T follicular helper cell (primary cell): Measurements from ENCODE around the gene TATDN2.
"Not testable (repeated sequence)": the region's sequence is repeated elsewhere in the genome, so short reads cannot be mapped to it uniquely, and the experiment has no call there.

Source experiments
- DNase-seq: peaks from one replicate; pipeline ENCODE4 v3.0.0-alpha.2; 2020; ENCODE audit warnings: low read depth

Gene TATDN2

DNA sequence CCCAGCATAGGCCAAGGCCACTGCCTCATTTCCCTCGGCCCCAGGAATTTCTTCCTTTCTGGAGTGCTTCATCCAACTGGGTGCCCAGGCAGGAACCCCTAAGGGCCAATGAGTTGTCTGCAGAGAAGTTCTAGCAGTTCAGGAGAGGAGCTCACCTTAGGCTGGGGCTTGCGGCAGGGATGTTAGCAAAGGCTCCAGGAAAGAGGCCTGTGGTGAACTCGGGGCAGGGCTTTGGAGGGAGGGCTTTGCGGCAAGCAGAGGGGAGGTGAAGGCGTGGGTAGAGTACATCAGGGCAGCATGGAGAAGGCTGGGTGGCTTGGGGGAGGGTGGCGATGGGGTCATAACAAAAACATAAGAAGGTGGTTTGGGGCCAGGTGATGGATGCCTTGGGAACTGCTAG, 43.4 kb downstream of the TATDN2 start:
- no peak for DNase-seq

DNA sequence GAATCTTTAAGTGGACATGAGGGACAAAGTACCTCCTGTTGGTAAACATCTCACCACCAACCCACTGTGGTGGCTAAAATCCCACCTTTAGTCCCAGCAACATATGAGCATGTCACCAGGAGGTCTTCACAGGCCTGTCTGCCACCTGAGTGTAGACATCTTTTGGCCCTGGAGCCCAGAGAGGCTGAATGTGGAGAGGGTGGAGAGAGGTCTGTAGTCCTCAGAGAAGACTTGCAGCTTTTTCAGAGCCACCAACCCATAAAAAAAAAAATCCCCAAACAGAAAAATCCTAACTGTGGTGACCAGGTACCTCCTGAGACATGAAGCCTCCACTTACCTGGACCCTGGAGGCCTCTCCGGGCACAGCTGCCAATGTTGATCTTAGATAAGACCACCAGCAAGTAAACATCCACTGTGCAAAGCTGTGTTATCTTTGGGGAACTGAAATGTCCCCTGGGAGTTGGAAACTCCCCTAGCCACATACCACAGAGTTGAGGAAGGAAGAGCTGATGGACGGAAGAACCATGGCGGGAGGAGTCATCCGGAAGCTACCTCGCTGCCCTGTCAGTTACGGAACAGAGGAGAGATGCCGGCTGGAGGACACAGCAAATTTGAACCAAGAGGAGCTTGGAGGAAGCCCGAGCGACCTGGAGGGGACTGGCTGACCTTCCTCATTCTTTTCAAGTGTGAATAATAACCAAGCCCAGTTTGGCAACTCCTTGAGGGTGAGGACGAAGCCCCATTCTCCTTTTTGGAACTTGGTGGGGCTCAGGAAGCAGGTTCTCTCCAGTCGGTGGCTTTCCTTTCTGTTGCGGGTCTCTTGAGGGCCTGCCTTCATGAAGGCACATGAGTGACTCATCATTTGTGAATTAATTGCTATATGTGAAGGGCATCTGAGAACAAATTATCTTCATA, 44.5 kb downstream of the TATDN2 start, which contains the start of gene GHRL:
Gene GHRL (minus strand): TSS at position 443 of the 915 bp plus-strand sequence. CDS start 2,767 bp downstream, outside the sequence.
- no peak for DNase-seq

DNA sequence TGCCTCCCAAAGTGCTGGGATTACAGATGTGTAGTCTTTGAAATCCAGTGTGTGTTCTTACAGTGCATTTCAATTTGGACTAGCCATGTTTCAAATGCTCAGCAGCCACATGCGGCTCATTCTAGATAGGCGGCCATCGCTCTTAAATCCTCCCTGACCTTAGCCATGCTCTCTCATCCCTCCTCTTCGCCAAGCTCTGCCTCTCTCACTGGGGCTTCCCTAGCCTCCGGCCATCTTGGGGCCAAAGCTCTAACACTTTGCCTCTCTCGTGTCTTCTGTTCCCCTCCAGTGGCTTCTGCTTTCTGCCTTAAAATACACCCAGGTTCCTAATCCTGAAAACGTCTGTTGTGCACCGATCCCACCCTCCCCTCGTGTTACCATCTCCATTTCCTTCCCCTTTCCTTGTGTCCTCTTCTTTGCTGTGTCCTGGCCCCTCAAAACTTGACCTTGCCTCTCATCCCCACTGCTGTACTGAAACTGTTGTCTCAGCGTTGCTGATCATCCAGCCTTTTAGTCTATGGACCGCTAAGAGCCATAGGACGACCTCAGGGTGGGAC, 45.8 kb downstream of the TATDN2 start:
- no peak for DNase-seq

DNA sequence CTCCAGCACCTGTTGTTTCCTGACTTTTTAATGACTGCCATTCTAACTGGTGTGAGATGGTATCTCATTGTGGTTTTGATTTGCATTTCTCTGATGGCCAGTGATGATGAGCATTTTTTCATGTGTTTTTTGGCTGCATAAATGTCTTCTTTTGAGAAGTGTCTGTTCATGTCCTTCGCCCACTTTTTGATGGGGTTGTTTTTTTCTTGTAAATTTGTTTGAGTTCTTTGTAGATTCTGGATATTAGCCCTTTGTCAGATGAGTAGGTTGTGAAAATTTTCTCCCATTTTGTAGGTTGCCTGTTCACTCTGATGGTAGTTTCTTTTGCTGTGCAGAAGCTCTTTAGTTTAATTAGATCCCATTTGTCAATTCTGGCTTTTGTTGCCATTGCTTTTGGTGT, 49.8 kb downstream of the TATDN2 start:
- DNase-seq, result not testable (repeated sequence)

DNA sequence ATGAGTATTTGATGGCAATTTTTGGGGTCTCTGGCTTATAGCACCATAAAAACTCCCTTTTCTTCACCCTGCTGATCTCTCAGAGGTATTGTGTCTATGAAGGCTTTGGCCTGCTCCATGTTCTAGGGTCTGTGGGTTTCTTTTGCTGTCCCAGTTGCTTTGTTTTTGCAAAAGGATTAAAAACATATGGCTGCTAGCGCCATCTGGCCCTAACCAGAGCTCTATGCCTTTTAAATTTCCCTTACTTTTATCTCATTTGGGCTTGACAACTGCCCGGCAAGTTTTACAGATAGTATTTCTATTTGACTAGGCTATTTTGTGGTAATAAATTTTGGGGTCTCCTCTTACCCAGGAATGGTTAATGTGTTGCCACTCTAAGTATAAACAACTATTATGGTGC, 50.9 kb downstream of the TATDN2 start:
- DNase-seq, result no peak

DNA sequence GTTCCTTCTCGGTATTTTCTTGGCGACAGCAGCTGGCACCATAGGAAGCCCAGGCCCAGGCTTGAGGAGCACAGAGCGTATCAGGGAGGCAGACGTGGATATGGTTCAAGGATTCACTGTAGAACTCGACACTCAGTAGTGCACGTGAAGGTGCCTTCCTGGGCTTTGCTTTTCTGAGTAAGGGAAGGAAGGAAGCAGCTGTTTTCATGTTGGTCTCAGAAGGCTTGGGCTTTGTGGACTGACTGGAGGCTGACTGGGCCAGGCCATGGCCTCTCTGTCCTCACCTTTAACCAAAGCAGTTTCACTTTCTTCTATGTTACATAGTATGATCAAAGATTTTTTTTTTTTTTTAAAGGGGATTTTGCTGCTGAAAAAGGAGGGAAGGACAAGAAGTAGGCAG, 51.4 kb downstream of the TATDN2 start:
- no peak for DNase-seq

DNA sequence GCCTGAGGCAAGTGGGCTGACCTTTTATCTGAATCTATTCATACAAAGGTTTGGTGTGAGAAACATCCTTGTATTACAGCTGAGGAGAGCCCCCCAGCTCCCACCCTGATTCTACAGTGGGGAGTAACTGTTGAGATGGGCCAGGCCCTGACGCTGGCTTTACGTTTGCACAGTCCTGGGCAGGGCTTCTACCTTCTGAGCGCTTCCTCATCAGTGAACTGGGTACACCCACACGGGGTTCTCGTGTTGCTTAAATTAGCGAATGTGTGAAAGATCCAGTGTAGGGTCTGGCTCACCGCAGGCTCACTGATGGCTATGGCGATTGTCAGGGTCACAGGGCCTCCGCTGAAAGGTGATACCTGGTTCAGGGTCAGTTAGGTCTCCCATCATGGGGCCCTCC, 51.8 kb downstream of the TATDN2 start:
- no peak for DNase-seq

DNA sequence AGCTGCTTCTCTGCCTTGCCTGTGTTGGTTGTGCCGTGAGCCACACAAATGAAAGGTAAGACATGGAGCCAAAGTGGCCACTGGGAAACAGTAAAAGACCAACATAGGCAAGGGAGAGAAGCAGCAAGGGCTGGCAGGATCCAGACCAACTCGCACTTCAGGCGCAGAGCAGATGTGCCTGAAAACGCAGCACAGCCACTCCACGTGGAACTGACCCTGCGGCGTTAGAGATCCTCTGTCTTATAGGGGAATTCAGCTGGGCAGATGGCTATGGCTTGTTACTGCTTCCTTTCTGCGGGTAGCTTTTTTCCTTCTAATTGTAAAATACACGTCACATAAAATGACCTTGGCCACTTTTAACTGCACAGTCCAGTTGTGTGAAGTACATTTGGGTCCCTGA, 54.8 kb downstream of the TATDN2 start:
- DNase-seq, result no peak

DNA sequence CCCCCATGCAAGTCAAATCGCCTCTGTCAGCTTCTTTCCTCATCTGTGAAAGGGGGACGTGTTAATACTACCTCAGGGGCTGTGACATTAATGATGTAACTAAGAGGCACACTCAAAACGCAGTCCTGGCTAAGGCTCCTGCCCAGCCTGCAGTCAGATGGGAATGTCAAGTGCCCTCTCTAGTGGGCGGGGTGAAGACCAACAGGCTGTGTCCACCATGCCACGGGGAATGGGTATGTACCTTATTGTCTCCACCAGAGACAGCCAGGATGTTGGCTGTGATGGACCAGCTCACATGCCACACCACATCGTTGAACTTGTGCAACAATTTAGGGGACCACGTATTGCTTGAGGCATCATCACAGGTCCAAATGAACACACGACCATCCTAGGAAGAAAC, 55.5 kb downstream of the TATDN2 start:
- DNase-seq, result no peak

DNA sequence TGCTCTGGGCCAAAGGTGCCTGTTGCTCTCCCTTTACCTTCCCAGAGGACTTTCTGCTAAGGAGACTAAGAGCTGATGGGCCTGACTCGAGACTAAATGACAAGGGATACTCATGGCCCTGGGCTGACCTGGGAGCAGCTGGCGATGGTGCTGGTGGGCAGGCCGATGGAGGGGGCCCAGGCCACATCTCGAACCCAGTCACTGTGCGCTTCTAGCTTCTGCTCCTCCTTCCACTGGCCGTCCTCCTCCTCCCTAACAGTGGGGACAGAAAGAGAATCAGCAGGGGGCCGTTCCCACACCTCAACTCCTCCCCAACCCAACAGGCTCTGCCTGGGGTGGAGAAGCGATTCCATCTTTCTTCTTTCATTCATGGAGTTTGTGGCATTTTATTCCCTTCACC, 56.6 kb downstream of the TATDN2 start:
- no peak for DNase-seq

DNA sequence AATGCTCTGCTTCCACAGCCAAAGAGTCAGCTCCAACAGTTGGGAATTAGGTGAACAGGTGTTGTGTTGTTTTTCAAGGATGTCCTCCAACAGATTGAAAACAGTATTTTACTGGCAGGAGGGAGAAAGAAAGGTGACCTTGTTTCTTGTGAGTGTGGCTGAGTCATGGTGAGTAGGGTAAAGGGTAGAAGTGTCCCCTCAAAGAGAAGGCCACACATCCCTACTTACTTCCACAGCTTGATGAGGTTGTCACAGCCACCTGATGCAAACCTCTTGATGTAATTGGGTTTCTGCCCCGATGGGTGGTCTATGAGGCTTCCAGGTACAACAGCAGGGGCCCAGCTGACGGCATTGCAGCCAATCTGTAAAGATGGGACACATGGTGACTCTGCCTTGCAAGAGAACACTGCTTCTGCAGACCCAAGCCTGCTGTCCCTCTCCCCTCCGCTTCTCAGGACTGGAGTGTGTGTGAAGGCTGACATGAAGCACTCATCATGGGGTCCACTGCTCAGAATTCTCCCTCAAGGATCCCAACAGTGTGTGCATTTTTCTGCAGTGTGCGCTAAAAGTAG, 57.2 kb downstream of the TATDN2 start:
- no peak for DNase-seq

DNA sequence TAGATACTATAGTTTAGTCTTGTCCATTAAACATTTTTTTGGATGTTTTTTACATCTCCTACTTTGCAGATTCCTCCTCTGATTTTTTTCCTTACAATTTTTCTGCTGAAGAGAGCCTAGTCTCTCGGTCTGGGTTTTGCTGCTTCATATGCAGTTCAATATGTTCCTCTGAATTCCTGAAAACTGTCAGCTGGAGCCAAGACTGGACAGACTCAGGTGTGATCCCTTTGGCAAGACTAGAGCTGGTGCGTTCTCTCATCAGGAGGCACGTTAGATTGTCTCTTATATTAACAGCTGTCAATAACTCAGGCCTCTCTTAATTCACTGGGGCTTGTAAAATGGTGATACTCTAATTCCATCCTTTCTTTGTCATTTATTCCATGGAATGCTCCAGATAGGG, 57.9 kb downstream of the TATDN2 start:
- DNase-seq, result no peak

DNA sequence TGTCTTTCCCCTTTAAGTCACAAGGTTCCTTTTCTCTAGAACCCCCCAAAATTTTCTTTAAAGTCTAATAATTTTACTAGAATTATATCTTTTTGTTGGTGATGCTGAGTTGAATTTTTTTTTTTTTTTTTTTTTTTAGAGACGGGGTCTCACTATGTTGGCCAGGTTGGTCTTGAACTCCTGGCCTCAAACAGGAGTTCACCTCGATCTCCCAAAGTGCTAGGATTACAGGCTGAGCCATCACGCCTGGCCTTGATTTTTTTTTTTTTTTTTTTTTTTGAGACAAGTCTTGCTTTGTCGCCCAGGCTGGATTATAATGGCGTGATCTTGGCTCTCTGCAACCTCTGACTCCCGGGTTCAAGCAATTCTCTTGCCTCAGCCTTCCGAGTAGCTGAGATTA, 60.4 kb downstream of the TATDN2 start:
- no peak for DNase-seq

DNA sequence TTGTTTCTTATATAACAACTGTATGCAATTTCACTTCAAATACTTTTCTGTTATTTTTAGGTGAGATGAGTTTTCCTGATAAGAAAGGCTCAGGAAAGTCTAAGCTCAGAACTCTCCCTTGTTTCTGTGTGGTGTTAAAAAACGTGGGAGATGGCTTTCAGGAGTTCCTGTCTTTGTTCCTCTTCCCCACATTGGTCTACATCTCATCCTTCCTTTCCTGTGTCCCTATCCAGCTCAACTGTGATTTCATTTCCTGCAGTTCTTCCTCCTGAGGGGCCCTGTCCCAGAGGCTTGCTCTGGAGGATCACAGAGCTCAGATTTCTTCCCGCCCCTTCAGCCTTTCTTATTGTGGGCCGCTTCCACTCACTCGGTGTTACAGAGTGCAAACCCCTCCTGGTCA, 61.5 kb downstream of the TATDN2 start:
- DNase-seq, result no peak

DNA sequence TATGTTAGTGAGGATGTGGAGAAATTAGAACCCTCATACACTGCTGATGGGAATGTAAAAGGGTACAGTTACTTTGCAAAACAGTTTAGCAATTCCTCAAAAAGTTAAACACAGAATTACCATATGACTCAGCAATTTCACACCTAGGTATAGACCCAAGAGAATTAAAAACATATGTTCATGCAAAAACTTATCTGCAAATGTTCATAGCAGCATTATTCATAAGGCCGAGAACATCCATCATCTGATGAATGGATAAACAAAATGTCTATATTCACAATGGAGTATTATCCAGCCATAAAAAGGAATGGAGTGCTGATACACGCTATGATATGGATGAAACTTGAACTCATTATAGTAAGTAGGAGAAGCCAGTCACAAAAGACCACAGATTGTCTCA, 62.3 kb downstream of the TATDN2 start:
- no peak for DNase-seq

DNA sequence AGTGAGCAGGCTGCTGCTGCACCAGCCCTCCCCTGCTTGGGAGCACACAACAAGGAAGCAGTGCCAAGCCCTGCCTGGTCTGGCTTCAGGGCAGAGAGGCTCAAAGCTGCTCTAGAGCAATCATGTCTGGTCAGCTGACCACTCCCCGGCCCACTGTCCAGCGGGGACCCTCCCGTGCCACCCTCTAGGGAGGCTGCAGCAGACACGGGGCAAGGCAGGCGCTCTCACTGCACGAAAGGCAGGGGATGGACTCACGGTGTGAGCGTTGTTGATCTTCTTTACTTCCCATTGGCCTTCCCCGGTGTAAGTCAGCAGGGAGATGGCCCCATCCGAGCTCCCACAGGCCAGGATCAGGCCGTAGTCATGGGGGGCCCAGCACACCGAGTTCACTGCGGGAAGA, 63.5 kb downstream of the TATDN2 start:
- DNase-seq, result no peak

DNA sequence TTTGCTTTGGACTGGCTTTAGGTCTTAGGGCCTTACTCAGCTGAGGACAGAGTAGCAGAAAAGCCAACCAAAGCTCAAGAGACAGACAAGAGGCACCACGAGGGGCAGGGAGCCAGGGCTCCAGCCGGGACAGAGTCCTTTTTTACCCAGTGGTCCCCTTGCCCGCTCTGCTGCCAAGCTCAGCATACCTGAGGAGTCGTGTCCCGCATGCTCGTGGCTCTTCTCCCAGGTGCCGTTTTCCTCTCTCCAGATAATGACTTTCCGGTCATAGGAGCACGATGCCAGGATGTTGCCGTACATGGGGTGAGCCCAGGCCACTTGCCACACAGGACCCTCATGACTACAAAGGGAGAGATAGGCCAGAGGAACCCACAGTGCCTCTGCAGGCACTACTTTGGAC, 64.1 kb downstream of the TATDN2 start:
- no peak for DNase-seq

DNA sequence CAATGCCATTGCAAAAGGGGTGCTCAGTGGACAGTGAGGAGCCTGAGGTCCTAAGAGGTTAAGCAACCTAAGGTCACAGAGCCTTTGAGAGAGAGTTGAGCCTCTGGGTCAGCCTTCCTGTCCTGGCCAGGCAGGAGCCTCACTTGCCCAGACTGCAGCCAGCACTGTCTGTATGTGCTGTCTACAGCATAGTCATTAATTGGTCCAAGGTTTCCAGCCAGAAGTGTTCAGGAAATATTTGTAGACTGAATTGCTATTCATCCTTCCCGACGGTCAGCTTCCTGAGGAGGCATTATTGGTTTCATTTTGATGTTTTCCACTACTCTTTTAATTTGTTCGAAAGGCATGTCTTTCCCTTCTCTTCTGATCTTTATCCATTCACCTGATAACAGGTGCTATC, 64.6 kb downstream of the TATDN2 start:
- DNase-seq, result no peak

DNA sequence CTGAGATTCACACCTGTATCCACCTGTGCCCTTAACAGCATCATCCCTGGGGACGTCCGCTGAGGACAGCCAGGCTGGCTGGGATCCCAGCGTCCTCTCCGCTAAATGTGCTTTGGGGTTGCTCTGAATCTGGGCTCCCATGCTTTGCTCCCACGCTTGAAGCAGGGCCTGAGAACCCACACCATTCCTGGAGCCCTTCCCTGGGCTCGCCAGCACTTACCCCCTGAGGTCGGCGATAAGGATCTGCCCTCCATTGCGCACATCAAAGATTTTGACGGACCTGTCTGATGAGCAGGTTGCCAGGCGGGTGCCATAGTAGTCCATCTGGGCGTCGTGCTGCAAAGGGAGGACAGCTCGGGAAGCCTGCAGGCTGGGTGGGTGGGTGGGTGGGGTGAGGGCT, 66.8 kb downstream of the TATDN2 start:
- DNase-seq, result no peak

DNA sequence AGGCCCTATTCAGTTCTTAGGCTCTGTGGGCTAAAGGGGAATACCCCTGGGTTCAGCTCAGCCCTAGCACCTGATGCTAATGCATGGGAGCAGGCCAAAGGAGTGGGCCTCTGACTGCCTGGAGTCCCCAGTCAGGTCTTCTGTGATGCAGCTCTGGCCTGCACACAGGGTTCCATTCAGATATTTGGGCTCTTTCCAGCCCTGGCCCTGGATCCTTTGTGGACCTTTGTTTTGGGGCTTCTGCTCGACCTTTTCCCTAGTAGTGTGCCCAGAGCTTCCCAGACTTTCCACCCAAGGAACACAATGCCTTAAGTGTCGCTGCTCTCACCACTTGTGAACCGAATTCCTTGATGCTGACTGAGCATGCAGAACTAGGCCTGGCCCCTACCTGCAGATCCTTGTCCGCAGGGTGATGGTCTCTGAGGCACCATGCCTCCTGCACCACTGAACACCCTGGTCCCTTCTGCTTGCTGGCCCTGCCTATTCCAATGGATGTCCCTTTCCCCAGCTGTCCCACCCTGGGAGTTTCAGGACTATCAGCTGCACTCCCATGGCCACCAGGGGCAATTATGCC, 67.6 kb downstream of the TATDN2 start:
- DNase-seq, result no peak

DNA sequence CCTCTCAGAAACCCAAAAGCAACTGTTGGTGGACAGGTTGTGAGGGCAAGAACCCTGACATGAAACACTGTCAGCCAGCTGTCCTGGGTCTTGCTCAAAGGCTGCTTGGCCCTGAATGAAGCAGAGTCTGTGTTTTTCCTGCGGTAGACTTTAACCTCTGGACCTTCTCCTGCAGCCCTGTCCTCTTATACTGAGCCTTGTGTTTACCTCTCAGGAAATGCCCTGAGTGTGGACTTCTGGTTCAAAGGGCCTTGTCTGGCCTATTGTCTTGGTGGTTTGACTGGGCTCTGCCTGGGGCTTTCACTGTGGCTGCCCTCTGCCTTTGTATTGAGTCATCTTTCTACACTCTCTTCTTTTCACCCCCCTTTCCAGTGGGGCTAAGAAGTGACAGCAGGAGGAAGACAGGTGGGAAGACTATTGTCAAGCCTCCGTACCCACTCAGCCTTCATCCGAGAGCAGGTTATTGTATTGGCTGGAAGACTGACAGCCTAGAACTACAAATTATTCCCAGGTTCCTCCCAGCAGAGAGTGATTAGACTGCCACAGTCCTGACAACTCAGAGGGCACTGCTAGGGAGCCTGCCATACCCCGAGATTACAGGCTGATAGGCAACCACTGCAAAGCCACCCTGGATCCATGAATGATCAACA, 69.2 kb downstream of the TATDN2 start:
- no peak for DNase-seq

DNA sequence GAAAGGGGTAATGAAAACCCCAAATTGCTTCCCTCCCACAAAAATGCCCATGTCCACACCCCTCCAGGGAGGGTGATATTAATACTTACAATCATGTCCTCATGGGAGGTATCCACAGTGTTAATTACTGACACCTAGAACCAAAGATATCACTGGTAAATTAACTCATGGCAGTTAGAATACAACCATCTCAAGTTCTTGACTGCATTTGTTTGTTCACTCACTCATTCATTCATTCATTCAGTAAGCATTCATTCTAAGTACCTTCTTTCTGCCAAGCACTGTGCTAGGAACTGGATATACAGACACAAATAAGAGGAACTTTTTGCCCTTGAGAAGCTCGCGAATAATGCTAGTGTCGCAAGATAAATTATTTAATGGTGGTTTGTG, 69.7 kb downstream of the TATDN2 start:
- DNase-seq, result no peak
